GM18907 (cell line): Measurements from ENCODE around the gene PPM1J.
"Not testable (repeated sequence)": the region's sequence is repeated elsewhere in the genome, so short reads cannot be mapped to it uniquely, and the experiment has no call there.

Experiments
- ATAC-seq: cut with Tn5 transposase; IDR thresholded peaks from one replicate; pipeline ENCODE4 v1.9.1; 2021; ENCODE audit warnings: mild to moderate bottlenecking, moderate library complexity; ENCODE audit not compliant: unreplicated experiment

Gene PPM1J

DNA sequence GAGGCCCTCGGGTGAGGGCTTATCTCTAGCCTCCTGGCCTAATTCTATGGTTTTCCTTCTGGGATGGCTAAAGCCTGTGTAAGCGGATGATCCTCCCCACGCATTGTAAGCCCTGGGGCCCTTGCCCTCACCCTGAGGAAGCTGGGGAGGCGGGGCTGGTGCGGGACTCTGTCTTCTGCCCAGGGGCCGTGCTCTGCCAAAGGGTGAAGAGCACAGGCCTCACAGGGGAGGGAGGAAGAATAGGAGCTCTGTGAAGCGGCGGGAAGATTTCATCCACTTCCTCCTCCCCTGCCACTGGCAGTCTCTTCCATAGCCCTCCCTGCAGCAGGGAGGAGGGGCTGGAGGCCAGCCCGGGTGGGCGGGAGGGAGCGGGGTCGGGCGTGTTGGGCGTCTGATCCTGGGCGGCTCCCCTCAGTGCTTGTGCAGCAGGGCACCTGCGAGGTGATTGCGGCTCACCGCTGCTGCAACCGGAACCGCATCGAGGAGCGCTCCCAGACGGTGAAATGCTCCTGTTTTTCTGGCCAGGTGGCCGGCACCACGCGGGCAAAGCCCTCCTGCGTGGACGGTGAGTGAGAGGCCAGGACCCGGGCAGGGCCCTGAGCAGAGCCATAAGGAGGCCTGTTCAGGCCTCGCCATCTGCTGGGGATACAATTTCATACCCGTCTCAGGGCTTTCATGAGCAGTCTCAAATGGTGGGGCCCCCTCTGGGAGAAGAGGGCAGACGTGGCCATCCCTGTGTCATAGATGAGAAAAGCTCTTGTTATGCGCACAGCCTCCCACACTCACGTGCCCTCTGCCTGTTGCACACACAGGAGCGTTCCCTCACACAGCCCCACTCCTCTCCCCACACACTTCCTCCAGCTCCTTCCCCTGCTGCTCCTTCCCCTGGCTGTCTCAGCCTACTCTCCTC lies 7.7 kb upstream of the PPM1J start:
- ATAC-seq: no peak

DNA sequence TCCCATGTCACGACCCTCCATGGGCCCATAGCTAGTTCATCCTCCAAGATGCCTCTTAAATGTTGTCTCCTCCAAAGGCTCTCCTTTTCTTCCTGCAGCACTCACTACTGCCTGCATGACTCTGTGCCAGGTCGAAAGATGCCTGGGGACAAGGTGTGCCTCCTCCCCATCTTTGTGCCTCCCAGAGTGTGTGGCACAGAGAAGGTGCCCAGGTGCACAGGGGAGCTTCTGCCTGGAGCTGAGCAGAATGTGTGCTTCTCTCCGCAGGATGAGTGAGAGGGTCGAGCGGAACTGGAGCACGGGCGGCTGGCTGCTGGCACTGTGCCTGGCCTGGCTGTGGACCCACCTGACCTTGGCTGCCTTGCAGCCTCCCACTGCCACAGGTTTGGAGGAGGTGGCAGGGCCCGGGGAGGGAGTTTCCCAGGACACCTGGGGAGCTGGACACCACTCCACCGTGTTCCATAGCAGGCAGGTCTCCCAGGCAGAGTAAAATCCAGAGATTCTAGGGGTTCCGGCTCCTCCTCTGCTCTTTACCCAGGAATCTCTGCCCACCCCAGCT lies 6.9 kb upstream of the PPM1J start:
- ATAC-seq: no peak

DNA sequence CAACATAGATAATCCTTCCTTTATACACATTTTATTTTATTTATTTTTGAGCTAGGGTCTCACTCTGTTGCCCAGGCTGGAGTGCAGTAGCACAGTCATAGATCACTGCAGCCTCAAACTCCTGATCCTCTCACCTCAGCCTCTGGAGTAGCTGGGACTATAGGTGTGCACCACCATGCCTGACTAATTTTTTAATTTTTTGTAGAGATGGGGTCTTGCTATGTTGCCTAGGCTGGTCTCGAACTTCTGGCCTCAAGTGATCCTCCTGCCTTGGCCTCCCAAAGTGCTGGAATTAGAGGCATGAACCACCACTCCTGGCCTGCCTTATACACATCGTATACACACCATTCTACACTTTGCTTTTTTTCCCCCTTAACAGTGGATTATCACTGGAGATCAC lies 6.2 kb upstream of the PPM1J start:
- ATAC-seq: not testable (repeated sequence)

DNA sequence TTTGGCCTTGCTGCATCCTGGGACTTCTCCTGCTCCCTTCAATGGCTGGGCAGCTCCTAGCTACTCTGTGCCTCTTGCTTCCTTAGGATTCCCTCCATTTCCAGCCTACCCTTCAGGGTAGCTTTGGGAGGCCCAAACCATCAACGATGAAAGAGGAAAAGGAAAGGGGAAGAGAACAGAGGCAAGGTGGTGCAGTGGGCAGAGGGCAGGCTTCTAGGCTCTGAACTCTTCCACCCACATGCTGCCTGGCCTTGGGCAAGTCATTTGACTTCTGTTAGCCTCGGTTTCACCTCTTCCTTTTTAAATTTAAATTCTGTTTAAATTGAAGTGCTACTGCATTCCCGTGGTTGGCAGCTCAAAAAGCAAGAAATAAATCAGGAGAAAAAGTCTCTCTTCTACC lies 5.7 kb upstream of the PPM1J start:
- no peak for ATAC-seq

DNA sequence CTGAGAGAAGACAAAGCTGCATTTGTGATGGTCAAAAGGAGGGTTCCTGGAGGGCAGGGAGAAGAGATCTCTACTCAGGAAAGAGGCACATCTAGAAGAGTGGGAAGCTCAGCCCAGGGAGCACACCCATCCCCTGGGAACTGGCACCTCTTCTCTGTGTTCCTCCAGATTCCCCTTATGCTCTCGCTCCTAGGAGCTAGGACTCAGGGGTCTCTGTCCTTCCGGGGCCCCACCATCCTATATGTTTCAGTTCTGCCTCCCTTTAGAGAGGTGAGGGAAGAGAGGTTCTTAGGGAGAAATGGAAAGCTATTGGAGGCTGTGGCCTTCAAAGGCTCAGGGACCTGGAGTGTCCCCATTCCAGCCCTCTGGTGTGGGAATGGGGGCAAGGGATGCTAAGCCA lies 4.6 kb upstream of the PPM1J start:
- no peak for ATAC-seq

DNA sequence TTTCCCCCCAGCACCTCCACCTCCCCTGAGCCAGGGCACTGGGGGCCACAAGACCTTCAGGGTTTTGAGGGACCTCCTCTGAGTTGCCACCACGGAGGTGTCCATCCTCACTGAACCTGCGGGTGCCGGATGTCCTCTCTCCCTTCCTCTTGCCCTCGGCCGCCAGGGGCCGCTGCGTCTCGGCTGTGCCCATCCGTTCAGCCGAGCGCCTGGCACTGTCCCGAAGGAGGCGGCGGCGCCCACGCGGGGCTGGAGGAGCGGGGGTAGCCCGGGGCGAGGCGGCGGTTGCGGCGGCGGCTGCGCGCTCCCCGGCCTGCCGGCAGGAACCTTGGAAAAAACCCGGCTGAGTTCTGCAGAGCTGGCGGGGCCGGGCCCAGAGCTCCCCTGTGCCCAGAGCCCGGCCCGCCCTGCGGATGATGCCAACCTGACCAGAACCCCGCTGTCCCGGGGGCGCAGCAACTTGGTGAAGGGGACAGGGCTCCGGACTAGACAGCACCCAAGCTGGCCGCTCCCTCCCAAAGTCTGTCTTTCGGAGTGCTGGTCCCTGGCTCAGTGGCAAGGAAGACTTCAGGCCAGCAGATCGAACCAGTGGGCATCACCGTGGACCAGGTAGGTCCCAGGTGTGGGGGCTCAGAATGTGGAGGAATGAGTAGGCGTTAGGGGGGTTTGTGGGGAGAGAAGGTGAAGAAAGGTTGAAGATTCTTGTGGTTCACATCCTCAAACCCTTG lies 3.7 kb upstream of the PPM1J start:
- ATAC-seq: no peak

DNA sequence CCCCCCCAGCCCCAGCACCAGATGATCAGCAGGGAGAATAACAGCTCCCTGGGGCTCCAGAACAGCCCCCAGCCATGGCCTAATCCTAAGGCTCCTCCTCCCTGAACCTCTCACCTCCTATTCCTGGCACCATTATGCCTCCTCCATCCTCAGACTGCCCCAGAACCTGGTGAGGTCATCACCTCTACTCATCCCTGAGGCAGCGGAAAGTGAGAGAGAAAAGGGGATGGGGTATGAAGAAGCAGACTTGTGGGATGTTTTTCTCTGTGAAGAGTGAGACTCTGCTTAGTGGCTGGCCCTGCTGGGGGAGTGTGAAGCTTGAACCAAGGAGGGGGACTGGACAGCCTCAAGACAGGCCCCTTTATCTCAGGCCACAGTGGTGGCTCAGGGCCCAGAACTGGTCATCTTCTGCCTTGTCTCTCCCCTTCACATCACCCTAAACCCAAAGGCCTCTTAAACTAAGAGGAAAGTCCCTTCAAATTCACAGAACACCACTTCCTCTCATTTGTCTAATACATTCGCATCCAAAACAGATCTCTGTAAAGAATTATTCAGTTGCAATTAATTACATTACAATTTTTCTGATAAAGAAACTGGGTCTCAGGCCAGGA lies 2.2 kb upstream of the PPM1J start:
- no peak for ATAC-seq

DNA sequence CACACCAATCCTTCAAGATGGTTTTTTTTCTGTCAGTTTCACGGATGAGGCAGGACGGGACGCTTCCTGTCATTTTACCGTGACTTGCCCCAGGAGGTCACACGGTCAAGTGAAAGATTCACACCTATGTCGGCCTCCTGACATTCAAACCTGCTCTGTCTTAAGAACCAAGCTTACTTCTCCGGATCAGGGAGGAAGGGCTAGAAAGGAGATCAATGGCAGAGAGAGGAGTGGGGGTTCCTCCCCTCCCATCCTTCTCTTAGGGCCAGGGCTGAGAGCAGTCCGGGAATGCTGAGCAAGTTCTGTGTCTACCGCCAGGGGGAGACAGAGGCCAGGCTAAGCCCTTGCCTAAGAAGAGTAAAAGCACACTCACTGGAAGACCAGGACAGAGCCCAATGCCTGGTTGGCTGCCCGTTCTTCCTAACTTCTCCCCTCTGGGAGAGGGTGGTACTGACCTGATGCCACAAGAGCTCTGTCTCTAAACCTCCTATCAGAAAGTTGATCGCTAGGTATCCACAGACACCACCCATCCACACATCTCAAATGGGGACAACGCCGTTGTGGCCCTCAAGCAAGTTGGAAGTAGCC lies 1.1 kb upstream of the PPM1J start:
- peak; percentile 39 for ATAC-seq

DNA sequence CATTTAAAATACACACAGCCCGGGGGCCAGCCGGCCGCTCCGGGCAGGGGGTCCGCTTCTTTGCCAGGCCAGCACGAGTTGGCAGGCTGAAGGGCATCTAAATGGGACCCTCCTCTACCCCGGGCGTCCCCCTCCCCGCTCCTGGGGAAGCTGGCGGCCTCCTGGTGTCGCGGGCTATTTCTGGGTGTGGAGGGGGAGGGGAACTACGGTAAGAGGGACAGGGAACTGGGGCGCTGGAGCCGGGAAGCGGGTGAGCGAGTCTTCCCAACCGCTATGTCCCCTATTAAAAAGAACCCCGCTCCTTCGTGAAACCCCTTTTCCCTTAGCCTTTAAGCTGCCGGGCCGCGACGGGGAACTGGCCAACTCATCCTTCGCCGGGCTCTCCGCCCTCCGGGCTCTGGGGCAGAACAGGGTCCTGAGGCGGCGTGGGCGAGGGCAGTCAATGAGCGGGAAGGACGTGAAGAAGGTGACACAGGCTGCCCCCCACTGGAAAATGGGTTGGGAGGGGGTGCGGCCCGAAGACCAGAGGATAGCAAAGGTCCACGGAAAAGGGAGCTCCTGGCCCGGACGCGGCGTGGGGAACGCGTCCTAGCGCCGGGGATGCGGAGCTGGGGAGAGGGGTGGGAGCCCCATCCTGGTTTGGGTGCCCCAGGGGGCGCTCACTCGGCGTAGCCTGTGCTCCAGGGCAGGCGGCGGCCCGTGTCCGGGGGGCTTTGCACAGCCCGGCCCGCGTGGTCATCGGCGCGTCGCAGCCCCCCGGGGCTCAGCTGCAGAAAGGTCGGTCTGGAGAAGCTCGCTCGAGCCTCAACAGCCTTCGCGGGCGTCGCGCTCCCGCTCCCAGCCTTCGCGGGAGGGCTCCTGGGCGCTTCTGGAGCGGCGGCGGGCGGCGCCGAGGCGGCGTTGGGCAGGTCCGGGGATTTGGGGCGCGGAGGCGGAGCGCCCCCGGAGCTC lies 544 bp downstream of the PPM1J start:
- peak; percentile 3 for ATAC-seq

DNA sequence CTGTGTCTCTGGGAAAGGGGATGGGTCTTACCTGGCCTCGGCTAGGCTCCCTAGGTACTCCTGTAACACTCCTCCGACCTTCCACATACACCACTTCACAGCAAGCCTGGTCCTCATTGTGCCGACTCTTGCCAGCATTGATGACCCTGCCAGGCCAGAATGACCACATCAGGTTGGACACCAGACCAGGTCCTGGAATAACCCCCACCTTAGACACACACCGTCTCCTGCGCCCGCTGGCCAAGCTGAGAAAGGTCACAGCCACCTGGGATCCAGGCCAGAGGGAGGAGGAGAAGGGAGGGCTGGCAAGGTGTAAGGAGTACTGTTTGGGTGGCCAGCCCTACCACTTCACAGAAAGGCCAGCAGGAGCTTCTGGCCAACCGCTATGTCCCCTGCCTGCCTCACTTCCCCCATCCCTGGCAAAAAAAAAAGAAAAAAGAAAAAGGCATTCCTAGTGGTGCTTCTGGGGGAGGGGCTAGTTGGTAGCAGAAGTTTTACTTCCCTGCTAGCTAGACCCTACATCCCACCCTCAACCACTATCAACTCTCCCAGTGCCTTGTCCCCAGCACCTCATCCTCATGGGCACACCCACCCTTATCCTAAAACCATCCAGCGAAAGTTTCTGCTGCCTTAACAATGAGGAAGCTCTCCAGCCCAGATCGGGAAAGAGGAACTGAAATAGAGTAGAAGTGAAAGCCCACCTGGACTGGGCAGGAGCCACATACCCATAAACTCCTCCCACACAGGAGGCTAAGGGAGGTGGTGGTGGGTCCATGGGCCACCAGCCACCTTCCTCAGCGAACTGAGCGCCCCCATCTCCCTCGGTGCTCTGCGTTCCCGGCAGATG lies 1.4 kb downstream of the PPM1J start:
- ATAC-seq: no peak

DNA sequence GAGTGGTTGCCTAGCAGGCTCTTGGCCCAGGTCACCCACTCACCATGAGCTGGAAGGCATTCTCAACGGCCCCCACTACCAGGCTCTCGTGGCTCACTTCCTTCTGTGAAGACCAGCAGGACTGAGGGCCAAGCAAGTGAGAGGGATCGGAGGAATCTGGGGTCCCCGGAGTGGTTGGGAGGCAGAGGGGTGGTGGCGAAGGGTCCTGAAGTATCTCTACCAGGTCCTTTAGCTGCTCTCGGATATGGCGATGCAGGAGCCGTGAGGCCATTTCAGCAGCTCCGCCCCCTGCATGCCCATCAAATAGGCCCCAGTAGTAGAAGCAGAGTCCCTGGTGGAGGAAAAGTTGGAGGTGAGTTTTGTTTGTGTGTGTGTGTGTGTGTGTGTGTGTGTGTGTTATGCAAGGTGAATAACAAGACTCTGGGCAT lies 2.4 kb downstream of the PPM1J start:
- no peak for ATAC-seq

DNA sequence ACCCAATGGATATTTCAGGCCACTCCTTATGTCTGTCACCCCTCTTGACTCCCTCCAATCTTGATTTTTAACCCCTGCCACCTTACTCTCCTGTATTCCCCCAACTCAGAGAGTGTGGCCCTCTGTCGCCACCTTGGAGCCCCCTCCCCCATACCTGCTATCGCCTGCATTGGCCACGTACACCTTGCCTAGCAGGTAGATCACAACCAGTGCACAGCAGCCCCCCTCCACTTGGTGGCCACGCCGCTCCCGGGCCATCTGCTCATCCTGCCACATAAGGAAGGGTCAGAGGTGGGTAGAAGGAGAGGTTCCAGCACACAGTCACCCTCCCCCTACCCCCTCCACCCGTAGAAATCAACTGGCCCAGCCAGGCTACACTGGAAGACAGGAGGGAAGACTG lies 2.9 kb downstream of the PPM1J start:
- ATAC-seq: no peak

DNA sequence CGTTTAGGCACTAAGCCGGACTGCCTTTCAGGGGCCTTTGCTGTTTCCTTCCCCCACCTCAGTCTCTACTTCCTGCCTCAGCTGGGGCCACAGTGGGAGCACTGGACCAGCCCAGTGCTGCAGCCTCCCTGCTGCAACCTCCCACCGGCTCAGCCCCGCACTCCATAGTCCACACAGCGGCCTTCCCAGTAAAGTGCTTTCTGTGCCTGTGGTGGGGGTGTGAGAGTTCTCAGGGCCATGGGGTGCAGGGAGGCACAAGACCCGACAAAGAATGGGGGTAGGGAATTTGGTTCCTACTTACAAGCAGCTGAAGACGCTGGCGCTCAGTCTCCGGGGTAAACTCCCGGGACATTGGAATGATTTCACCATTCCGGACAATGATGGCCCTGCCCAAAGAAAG lies 3.5 kb downstream of the PPM1J start:
- ATAC-seq: no peak

DNA sequence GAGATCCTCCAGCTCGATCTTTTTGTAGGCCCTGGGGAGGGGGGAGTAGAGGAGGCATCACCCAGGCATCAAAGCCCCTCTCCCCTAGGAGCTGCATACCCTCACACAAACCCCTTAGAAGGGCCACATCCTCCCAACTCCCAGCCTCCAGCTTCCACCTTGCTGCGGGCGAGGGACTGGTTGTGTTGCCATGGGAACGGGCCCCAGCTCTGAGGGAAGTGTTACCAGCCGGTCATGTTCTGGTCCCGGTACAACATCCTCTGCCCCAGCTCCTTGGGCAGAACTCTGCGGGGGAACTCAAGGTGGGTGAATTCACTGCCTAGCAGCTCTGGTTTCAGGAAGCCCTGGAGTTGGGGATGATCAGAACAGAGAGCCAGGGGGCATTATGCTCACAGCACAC lies 4.1 kb downstream of the PPM1J start:
- no peak for ATAC-seq

DNA sequence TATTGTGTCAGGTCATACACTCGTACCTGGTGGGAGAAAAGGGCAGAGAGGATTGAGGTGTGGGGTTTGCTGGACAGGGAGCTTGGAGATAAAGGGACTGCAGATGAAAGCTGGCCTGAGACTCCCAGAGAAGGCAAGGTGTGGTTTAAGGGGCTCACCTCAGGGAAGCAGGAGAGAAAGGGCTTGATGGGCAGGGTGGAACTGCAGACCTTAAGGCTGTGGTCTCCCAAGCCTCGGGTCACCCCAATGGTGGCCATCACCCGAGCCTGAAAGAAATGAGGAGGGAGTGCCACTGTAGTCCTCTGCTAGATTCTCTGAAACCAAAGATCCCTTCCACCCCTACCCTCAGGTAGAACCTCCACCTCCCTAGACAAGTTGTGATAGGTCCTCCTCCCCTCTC lies 4.5 kb downstream of the PPM1J start:
- no peak for ATAC-seq

DNA sequence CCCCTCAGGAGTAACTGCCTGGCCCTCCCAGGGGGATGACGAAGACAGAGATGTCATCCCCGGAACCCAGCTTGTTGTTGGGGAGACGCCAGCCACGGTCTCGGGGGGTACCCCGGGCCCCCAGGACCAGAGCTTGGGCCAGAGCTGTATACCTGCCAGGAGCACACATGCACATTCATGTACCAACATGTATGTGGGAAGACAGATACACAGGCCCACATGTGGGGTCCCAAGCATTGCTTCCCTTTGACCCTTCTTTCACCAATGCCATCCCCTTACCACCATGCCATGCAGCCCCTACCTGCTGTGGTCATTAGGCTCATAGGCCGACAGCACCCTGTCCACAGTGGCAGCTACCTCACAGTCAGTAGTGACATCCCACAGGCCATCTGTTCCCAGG lies 5.0 kb downstream of the PPM1J start:
- ATAC-seq: no peak

DNA sequence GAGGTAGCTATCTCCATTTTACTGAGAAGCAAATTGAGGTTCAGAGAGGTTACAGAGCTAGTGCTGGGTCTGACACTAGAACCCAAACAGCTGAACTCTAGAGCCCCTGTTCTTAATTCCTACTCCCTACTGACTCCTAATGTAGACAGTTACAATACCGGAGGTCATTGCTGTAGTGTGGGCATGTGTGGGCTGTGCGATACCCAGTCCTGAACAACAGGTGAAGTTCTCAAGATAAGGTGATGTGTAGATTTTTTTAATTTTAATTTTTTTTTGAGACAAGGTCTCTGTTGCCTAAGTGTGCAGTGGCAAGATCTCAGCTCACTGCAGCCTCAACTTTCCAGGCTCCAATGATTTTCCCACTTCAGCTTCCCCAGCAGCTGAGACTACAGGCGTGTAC lies 6.6 kb downstream of the PPM1J start:
- ATAC-seq: no peak

DNA sequence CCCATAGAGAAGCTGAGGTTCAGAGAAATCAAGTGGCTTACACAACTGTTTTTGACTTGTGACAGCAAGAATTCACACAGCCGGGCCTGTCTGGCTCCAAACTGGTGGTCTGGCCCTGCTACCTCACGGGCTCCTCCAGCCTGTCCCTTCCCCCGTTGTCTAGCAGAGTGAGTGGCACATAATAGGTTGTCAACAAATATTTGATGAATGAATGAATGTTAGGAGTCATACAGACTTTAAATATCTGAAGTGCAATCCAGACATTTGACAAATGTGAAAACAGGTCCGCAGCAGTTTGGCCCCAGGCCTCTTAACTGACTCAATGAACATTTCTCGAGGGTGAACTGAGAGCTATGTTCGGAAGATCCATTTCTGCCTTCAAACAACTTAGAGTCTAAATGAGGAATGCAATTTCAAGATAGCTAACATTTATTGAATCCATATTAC lies 7.1 kb downstream of the PPM1J start:
- no peak for ATAC-seq
